Thyroid gland (tissue), 4 donors: ENCODE results near the gene ACTR5.

ENCODE experiments used
- CTCF ChIP-seq, 6 experiments: fragments of 200-600 bp in 3 of 6; fragments of 450-650 bp in 3 of 6; sonication (generic) in 3 of 6; IDR thresholded peaks; one replicate each; pipeline ENCODE4 v1.5.1; 2016 to 2019; ENCODE audit warnings: antibody characterized with exemption in 6 of 6, mild to moderate bottlenecking in 2 of 6, inconsistent platforms in 1 of 6, moderate library complexity in 1 of 6
- POLR2A ChIP-seq, 2 donors: fragments of 450-650 bp; IDR thresholded peaks; one replicate each; pipeline ENCODE4 v1.6.1; 2017; ENCODE audit warnings: antibody characterized with exemption in 2 of 2, mild to moderate bottlenecking in 2 of 2, moderate library complexity in 1 of 2

DNA sequence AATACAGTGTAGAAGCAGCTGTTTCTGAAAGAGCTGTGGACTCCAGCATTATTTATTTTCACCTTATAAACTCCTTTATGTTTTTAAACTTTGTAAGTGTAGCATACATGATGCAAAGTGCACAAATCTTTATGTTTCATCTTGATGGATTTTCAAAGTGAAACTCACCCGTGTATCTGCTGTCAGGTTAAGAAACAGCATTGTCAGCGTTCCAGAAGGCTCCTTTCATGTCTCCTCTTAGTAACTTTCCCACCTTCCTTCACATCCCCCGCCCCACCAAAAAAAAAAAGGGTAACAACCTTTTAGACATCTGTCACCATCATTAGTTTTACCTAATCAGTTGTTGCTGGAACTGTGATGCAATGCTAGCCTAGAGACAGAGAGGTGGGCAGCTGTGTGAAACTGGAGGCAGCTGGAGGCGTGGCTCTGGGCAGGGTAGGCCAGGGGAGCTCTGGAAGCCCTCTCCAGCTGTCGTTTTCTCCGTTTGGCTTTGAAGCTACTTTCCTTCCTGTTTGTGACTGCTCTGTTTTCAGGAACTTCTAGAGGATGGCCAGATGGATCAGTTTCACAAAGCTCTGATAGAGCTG is 7.2 kb downstream of the ACTR5 start:
- no peak for TF ChIP-seq POLR2A (IDR thresholded peaks at IDR 0.05)
- TF ChIP-seq CTCF (IDR thresholded peaks at IDR 0.05), result no peak
